Measurements from ENCODE around the gene HHATL. TPM values are rescaled to one million over a fixed set of nuclear protein-coding genes. Genes with fewer than 3 reads are reported as not detected.

The HHATL gene
- total RNA-seq, 1 experiment from 2014 or later: 0.92 TPM

GRCh38 chr3:42691816-42692666 lies 10.6 kb downstream of the HHATL start:
- TF ChIP-seq EMX1 (CRISPR knock-in tag; IDR thresholded peaks at IDR 0.05) (no peak), ZSCAN18 (CRISPR knock-in tag; IDR thresholded peaks at IDR 0.05) (no peak)
- no peak overlapping the region for H3K4me3 Mint-ChIP-seq
- H3K27ac Mint-ChIP-seq: no peak overlapping the region
- CTCF ChIA-PET: no interaction called here
- POLR2A ChIA-PET: no interaction called here
- peaks cover 18% of the 10 kb centered on the region for H3K4me1 Mint-ChIP-seq
- no peaks in the 10 kb centered on the region for H3K9me3 Mint-ChIP-seq
- peaks cover 3% of the 10 kb centered on the region; the same call in 1 of the 2 replicates for H3K27me3 Mint-ChIP-seq (ENCODE audit: low read depth)
- DNase-seq (ENCODE audit: low spot score) (no peak), ATAC-seq (no peak)
- H3K36me3 Mint-ChIP-seq: no peaks in the 10 kb centered on the region

GRCh38 chr3:42690766-42691680 lies 11.6 kb downstream of the HHATL start:
- Mint-ChIP-seq H3K4me1 (peaks cover 18% of the 10 kb centered on the region), H3K36me3 (no peaks in the 10 kb centered on the region), H3K27me3 (ENCODE audit: low read depth) (peaks cover 3% of the 10 kb centered on the region), H3K9me3 (no peaks in the 10 kb centered on the region), H3K27ac (no peak overlapping the region), H3K4me3 (no peak overlapping the region)
- DNase-seq (ENCODE audit: low spot score) (no peak), ATAC-seq (no peak)
- POLR2A ChIA-PET: no interaction called here
- TF ChIP-seq JUN (CRISPR knock-in tag; IDR thresholded peaks at IDR 0.05): no peak
- TF ChIP-seq FOXP1 (CRISPR knock-in tag; IDR thresholded peaks at IDR 0.05; ENCODE audit: borderline replicate concordance): no peak
- no peak for TF ChIP-seq GTF2I (CRISPR knock-in tag; conservative IDR thresholded peaks at IDR 0.05)
- TF ChIP-seq E2F1 (CRISPR knock-in tag; IDR thresholded peaks at IDR 0.05): no peak
- TF ChIP-seq IRF2 (CRISPR knock-in tag; IDR thresholded peaks at IDR 0.05; ENCODE audit: borderline replicate concordance, low read depth): no peak
- TF ChIP-seq CTCF (IDR thresholded peaks at IDR 0.05): no peak
- no peak for TF ChIP-seq TEAD1 (CRISPR knock-in tag; IDR thresholded peaks at IDR 0.05)
- TF ChIP-seq SMAD3 (CRISPR knock-in tag; IDR thresholded peaks at IDR 0.05; ENCODE audit: borderline replicate concordance): no peak
- no peak for TF ChIP-seq KAT7 (CRISPR knock-in tag; IDR thresholded peaks at IDR 0.05; ENCODE audit: borderline replicate concordance)
- TF ChIP-seq FOXK1 (CRISPR knock-in tag; IDR thresholded peaks at IDR 0.05): no peak
- TF ChIP-seq ZNF281 (CRISPR knock-in tag; IDR thresholded peaks at IDR 0.05): no peak
- no peak for TF ChIP-seq CDX4 (CRISPR knock-in tag; IDR thresholded peaks at IDR 0.05; ENCODE audit: borderline replicate concordance)
- no peak for TF ChIP-seq AR (CRISPR knock-in tag; IDR thresholded peaks at IDR 0.05)
- TF ChIP-seq ZNF138 (CRISPR knock-in tag; conservative IDR thresholded peaks at IDR 0.05): no peak
- TF ChIP-seq OVOL2 (CRISPR knock-in tag; IDR thresholded peaks at IDR 0.05; ENCODE audit: borderline replicate concordance): no peak
- CTCF ChIA-PET: no interaction called here
